Activated CD8-positive, alpha-beta T cell treated with anti-CD3 and anti-CD28 coated beads for 36 hours (primary cell): Measurements from ENCODE around the gene CHST3. TPM values are rescaled to one million over a fixed set of nuclear protein-coding genes. Genes with fewer than 3 reads are reported as not detected.
A peak's percentile ranks its signal among the peaks of the same experiment; 100 is the strongest.

Source experiments
- ATAC-seq: fragments of 200-7000 bp; cut with Tn5 transposase; one replicate; pipeline ENCODE4 v1.10.0; 2021; ENCODE audit warnings: mild to moderate bottlenecking, moderate library complexity
- CTCF ChIA-PET: fragments of 350-600 bp; sonication (Branson Sonifier 250); formaldehyde crosslinking; loops from one replicate; lab custom pipeline; 2021; ENCODE audit warnings: antibody characterized with exemption; lab: Charles Lee
- POLR2A ChIA-PET: fragments of 350-600 bp; sonication (Branson Sonifier 250); formaldehyde crosslinking; loops from one replicate; lab custom pipeline; 2021; ENCODE audit warnings: antibody characterized with exemption; lab: Charles Lee
- DNase-seq: peaks from one replicate; pipeline ENCODE4 v3.0.0-alpha.2; 2020
- H3K27ac Mint-ChIP-seq: one replicate; pipeline ENCODE4 v1.8.0; 2021; ENCODE audit warnings: mild to moderate bottlenecking, mixed read lengths
- H3K27me3 Mint-ChIP-seq: one replicate; pipeline ENCODE4 v1.8.0; 2021; ENCODE audit warnings: mixed read lengths
- H3K36me3 Mint-ChIP-seq: one replicate; pipeline ENCODE4 v1.8.0; 2021; ENCODE audit warnings: low read depth, mixed read lengths
- H3K4me1 Mint-ChIP-seq: one replicate; pipeline ENCODE4 v1.8.0; 2021; ENCODE audit warnings: low read depth, mixed read lengths
- H3K4me3 Mint-ChIP-seq: one replicate; pipeline ENCODE4 v1.8.0; 2021; ENCODE audit warnings: mild to moderate bottlenecking, moderate library complexity, mixed read lengths
- H3K9me3 Mint-ChIP-seq: one replicate; pipeline ENCODE4 v1.8.0; 2021; ENCODE audit warnings: mixed read lengths
- intact Hi-C: fragments of 100-400 bp; cut with micrococcal nuclease; formaldehyde crosslinking; loops from one replicate; pipeline ENCODE4 v1.10.0; 2022
- total RNA-seq, 2 experiments: library from RNA; stranded (reverse); gene quantifications; one replicate each; pipeline ENCODE4 v1.2.3, GENCODE V29; 2021
- TF ChIP-seq, protein P1 (sequence below): fragments of 200-600 bp; IDR thresholded peaks from one replicate; pipeline ENCODE4 v1.8.0; 2022; ENCODE audit warnings: antibody characterized with exemption, mild to moderate bottlenecking

Gene CHST3
- total RNA-seq, 2 experiments from 2014 or later: 0.20 to 0.36 TPM

GRCh38 chr10:71972746-71973695 lies 8.8 kb downstream of the CHST3 start:
- ChIA-PET POLR2A (interaction anchor here (1.1 kb wide), 2 partner anchors 40 to 115 kb away, joined by 3 to 4 read pairs; partner anchors contain the start of gene SPOCK2), CTCF (interaction anchor here (1.0 to 3.0 kb wide), 5 partner anchors 9 to 76 kb away, joined by 3 to 9 read pairs (median 4); partner anchors contain the start of gene CHST3)
- Mint-ChIP-seq H3K4me1 (peaks cover 46% of the 10 kb centered on the region), H3K36me3 (no peaks in the 10 kb centered on the region), H3K27ac (peak overlapping the region; percentile 63), H3K9me3 (no peaks in the 10 kb centered on the region), H3K27me3 (peaks cover 4% of the 10 kb centered on the region), H3K4me3 (no peak overlapping the region)
- intact Hi-C loops: no loop called here
- ATAC-seq (no peak), DNase-seq (no peak)
- TF ChIP-seq, protein P1, sequence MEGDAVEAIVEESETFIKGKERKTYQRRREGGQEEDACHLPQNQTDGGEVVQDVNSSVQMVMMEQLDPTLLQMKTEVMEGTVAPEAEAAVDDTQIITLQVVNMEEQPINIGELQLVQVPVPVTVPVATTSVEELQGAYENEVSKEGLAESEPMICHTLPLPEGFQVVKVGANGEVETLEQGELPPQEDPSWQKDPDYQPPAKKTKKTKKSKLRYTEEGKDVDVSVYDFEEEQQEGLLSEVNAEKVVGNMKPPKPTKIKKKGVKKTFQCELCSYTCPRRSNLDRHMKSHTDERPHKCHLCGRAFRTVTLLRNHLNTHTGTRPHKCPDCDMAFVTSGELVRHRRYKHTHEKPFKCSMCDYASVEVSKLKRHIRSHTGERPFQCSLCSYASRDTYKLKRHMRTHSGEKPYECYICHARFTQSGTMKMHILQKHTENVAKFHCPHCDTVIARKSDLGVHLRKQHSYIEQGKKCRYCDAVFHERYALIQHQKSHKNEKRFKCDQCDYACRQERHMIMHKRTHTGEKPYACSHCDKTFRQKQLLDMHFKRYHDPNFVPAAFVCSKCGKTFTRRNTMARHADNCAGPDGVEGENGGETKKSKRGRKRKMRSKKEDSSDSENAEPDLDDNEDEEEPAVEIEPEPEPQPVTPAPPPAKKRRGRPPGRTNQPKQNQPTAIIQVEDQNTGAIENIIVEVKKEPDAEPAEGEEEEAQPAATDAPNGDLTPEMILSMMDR: no peak

GRCh38 chr10:71973777-71974488 lies 9.7 kb downstream of the CHST3 start:
- intact Hi-C loops: no loop called here
- Mint-ChIP-seq H3K4me3 (no peak overlapping the region), H3K27ac (peak overlapping the region; percentile 63), H3K27me3 (no peaks in the 10 kb centered on the region), H3K36me3 (no peaks in the 10 kb centered on the region), H3K9me3 (no peaks in the 10 kb centered on the region), H3K4me1 (peaks cover 46% of the 10 kb centered on the region)
- ATAC-seq (peak; percentile 57), DNase-seq (peak; percentile 33)
- ChIA-PET CTCF (interaction anchor here (1.0 to 2.1 kb wide), 5 partner anchors 10 to 77 kb away, joined by 3 to 7 read pairs (median 6); partner anchors contain the start of gene CHST3), POLR2A (interaction anchor here (1.1 kb wide), 1 partner anchor 39 kb away, joined by 4 read pairs; no protein-coding TSS in a partner anchor)
- TF ChIP-seq, protein P1: no peak

DNA sequence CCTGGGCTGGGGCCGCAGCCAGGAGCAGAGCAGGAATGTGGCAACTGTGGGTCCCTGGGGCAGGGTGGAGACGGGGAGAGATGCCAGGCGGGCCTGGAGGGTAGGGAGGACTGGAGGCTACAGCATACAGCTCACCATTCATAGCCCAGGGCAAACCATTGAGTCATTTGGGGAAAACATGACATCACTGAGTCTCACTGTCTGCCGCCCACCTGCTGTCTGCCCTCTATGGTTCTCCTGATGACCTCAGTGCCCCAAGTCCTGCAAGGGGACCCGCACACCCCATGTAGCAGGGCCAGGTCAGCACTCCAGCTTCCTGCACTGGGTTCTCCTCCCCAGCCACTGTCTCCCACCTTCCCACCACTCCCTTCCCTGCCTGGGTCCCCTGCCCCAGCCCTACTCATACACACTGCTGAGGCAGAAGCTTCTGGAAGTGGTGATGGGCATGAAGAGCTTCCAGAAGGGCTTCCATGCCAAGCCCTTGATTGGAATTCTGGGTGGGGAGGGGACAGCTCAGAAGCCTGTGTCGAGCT lies 10.4 kb downstream of the CHST3 start:
- TF ChIP-seq, protein P1: no peak
- Mint-ChIP-seq H3K4me1 (peaks cover 46% of the 10 kb centered on the region), H3K27me3 (no peaks in the 10 kb centered on the region), H3K27ac (peak overlapping the region; percentile 63), H3K9me3 (no peaks in the 10 kb centered on the region), H3K4me3 (no peak overlapping the region), H3K36me3 (no peaks in the 10 kb centered on the region)
- intact Hi-C loops: no loop called here
- ATAC-seq: peak; percentile 92
- CTCF ChIA-PET: interaction anchor here (1.0 to 2.1 kb wide), 5 partner anchors 10 to 79 kb away, joined by 4 to 7 read pairs (median 6); no protein-coding TSS in a partner anchor
- peak; percentile 88 for DNase-seq
- POLR2A ChIA-PET: interaction anchor here (1.0 to 1.1 kb wide), 2 partner anchors 38 to 105 kb away, joined by 3 to 4 read pairs; no protein-coding TSS in a partner anchor

DNA sequence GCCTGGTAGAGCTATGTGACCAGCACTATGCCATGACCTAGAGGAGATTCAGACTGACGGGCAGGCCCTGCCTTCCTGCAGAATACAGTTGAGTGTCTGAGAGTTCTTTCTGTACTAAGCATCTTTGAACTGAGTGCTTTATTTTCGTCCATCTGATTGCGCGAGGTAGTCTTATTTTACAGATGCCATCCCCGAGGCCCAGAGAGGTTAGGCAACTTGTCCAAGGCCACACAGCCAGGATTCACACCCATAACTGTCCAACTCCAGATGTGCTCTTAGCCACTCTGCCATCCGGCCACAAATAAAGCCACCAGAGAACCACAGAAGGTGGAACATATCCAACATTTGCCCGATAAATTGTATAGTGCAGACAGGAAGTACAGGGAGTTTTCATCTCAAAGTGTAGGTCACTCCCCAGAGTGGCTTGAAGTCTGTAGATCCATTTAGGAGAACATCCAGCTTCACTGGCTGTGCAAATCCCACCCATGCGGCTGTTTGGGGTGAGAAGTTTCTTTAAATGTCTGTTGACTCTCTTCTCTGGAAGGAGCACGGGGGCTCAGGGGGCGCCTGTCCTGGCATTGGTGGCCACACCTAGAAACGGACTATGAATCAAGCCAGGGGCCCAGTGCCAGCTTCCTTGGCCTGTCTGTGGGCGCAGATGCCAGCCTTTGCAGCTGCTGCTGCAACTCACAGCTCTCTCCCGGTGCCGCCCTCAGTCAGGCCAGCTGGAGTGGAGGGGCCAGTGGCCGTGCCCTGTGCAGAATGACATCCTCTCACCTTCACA lies 11.1 kb downstream of the CHST3 start:
- Mint-ChIP-seq H3K27me3 (no peaks in the 10 kb centered on the region), H3K36me3 (no peaks in the 10 kb centered on the region), H3K4me1 (peaks cover 46% of the 10 kb centered on the region), H3K4me3 (no peak overlapping the region), H3K27ac (no peak overlapping the region), H3K9me3 (no peaks in the 10 kb centered on the region)
- TF ChIP-seq, protein P1: no peak
- ATAC-seq: no peak
- intact Hi-C loops: no loop called here
- ChIA-PET CTCF (interaction anchor here (0.6 to 2.1 kb wide), 6 partner anchors 9 to 80 kb away, joined by 3 to 7 read pairs (median 6); no protein-coding TSS in a partner anchor), POLR2A (interaction anchor here (1.0 kb wide), 1 partner anchor 104 kb away, joined by 3 read pairs; no protein-coding TSS in a partner anchor)
- DNase-seq: no peak
